H1 (cell line): ENCODE measurements around the gene CAMTA1. TPM values are rescaled to one million over a fixed set of nuclear protein-coding genes. Genes with fewer than 3 reads are reported as not detected.

ENCODE experiments used
- ASH2L ChIP-seq: fragments of 200-600, 300-600 bp; sonication (generic); IDR thresholded peaks from one replicate; pipeline ENCODE4 v1.7.1; 2017; ENCODE audit warnings: low read length
- CBX8 ChIP-seq: fragments of 300-800, 300-1000 bp; sonication (generic); IDR thresholded peaks from 2 replicates; pipeline ENCODE4 v1.7.1; 2016; ENCODE audit warnings: low read depth, low read length, borderline replicate concordance
- POLR2AphosphoS5 ChIP-seq: IDR thresholded peaks from 2 replicates; pipeline ENCODE4 v1.6.1; 2011; ENCODE audit warnings: low read depth, low read length
- SP2 ChIP-seq: IDR thresholded peaks from 2 replicates; pipeline ENCODE4 v1.6.1; 2012; ENCODE audit warnings: mild to moderate bottlenecking, low read length, inconsistent platforms
- TAF7 ChIP-seq: optimal IDR thresholded peaks from 2 replicates; pipeline ENCODE3; 2011; ENCODE audit warnings: low read depth, mild to moderate bottlenecking, inconsistent platforms, low read length, moderate library complexity, borderline replicate concordance
- polyA plus RNA-seq, 7 experiments: library from polyadenylated mRNA; depleted of rRNA in 3 of 7; stranded (reverse) in 5 of 7; unstranded in 2 of 7; fragments of >200 nt in 5 of 7; fragments of 200-250 nt in 2 of 7; gene quantifications; 1 replicate in 5 of 7; 2 replicates in 1 of 7; 4 replicates in 1 of 7; pipeline versions ENCODE4 v1.2.1 to v1.2.3, GENCODE V29; 2011 to 2013; ENCODE audit warnings: missing spikeins in 2 of 7, mixed read lengths in 2 of 7
- total RNA-seq: library from RNA; stranded (reverse); fragmentation: NEBNext Ultra II Directional; extraction: Animal tissue kit (Norgen Biotek cat#: 25700); gene quantifications from 2 replicates; pipeline ENCODE4 v1.2.1, GENCODE V29; 2021
- TF ChIP-seq, protein P1 (sequence below): fragments of 300-600 bp; sonication (generic); IDR thresholded peaks from 2 replicates; pipeline ENCODE4 v1.7.1; 2012; ENCODE audit warnings: low read length, moderate library complexity, mild to moderate bottlenecking, inconsistent platforms; ENCODE audit not compliant: insufficient replicate concordance
- TF ChIP-seq, protein P2 (sequence below): IDR thresholded peaks from 2 replicates; pipeline ENCODE4 v1.6.1; 2011; ENCODE audit warnings: low read length, improper control_type of control experiment

The CAMTA1 gene
- total and polyA plus RNA-seq, 2 of the 8 experiments (the other 6 are each of a cell fraction or from before 2014, with no cell fraction given) = 65.0 to 119 TPM

DNA sequence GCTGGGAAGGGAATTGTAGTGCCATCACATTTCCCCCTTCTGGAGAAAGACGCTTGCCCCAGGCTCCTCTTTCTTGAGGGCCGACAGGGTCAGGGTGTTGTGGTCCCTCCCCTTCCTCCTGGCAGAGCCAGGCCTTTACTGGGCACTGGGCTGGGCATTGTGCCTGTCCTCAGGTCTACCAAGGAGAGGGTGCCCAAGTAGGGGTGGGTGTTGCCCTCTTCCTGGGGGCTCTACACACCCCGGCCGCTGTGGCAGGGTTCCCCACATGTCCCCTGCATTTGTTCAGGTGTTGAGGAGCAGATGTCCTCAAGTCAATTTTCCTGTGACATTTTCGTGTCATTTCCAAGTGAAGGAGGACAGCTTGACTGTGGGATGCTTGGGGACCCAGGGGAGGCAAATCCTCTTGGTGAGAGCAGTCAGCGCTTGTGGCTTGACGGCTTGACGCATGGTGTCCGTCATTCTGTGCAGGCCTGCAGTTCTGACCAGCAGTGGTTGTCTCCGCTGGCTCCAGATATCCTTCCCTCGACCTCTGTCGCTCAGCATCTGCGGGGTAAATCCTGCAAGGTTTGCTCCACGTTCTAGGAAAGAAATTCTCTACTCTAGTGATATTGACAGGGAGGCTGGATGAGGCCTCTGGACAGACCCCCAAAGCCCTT is 804.0 kb downstream of the CAMTA1 start (continued):
- TF ChIP-seq, protein P1, sequence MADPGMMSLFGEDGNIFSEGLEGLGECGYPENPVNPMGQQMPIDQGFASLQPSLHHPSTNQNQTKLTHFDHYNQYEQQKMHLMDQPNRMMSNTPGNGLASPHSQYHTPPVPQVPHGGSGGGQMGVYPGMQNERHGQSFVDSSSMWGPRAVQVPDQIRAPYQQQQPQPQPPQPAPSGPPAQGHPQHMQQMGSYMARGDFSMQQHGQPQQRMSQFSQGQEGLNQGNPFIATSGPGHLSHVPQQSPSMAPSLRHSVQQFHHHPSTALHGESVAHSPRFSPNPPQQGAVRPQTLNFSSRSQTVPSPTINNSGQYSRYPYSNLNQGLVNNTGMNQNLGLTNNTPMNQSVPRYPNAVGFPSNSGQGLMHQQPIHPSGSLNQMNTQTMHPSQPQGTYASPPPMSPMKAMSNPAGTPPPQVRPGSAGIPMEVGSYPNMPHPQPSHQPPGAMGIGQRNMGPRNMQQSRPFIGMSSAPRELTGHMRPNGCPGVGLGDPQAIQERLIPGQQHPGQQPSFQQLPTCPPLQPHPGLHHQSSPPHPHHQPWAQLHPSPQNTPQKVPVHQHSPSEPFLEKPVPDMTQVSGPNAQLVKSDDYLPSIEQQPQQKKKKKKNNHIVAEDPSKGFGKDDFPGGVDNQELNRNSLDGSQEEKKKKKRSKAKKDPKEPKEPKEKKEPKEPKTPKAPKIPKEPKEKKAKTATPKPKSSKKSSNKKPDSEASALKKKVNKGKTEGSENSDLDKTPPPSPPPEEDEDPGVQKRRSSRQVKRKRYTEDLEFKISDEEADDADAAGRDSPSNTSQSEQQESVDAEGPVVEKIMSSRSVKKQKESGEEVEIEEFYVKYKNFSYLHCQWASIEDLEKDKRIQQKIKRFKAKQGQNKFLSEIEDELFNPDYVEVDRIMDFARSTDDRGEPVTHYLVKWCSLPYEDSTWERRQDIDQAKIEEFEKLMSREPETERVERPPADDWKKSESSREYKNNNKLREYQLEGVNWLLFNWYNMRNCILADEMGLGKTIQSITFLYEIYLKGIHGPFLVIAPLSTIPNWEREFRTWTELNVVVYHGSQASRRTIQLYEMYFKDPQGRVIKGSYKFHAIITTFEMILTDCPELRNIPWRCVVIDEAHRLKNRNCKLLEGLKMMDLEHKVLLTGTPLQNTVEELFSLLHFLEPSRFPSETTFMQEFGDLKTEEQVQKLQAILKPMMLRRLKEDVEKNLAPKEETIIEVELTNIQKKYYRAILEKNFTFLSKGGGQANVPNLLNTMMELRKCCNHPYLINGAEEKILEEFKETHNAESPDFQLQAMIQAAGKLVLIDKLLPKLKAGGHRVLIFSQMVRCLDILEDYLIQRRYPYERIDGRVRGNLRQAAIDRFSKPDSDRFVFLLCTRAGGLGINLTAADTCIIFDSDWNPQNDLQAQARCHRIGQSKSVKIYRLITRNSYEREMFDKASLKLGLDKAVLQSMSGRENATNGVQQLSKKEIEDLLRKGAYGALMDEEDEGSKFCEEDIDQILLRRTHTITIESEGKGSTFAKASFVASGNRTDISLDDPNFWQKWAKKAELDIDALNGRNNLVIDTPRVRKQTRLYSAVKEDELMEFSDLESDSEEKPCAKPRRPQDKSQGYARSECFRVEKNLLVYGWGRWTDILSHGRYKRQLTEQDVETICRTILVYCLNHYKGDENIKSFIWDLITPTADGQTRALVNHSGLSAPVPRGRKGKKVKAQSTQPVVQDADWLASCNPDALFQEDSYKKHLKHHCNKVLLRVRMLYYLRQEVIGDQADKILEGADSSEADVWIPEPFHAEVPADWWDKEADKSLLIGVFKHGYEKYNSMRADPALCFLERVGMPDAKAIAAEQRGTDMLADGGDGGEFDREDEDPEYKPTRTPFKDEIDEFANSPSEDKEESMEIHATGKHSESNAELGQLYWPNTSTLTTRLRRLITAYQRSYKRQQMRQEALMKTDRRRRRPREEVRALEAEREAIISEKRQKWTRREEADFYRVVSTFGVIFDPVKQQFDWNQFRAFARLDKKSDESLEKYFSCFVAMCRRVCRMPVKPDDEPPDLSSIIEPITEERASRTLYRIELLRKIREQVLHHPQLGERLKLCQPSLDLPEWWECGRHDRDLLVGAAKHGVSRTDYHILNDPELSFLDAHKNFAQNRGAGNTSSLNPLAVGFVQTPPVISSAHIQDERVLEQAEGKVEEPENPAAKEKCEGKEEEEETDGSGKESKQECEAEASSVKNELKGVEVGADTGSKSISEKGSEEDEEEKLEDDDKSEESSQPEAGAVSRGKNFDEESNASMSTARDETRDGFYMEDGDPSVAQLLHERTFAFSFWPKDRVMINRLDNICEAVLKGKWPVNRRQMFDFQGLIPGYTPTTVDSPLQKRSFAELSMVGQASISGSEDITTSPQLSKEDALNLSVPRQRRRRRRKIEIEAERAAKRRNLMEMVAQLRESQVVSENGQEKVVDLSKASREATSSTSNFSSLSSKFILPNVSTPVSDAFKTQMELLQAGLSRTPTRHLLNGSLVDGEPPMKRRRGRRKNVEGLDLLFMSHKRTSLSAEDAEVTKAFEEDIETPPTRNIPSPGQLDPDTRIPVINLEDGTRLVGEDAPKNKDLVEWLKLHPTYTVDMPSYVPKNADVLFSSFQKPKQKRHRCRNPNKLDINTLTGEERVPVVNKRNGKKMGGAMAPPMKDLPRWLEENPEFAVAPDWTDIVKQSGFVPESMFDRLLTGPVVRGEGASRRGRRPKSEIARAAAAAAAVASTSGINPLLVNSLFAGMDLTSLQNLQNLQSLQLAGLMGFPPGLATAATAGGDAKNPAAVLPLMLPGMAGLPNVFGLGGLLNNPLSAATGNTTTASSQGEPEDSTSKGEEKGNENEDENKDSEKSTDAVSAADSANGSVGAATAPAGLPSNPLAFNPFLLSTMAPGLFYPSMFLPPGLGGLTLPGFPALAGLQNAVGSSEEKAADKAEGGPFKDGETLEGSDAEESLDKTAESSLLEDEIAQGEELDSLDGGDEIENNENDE = no peak
- no peak for TF ChIP-seq SP2
- TF ChIP-seq TAF7 = no peak
- TF ChIP-seq POLR2AphosphoS5 = no peak
- TF ChIP-seq ASH2L = no peak
- TF ChIP-seq CBX8 = no peak
- TF ChIP-seq, protein P2, sequence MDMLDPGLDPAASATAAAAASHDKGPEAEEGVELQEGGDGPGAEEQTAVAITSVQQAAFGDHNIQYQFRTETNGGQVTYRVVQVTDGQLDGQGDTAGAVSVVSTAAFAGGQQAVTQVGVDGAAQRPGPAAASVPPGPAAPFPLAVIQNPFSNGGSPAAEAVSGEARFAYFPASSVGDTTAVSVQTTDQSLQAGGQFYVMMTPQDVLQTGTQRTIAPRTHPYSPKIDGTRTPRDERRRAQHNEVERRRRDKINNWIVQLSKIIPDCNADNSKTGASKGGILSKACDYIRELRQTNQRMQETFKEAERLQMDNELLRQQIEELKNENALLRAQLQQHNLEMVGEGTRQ = no peak
